ENCODE measurements around the gene TBC1D22A.

GRCh38 chr22:46788441-46789172 lies 26.2 kb downstream of the TBC1D22A start:
- TF ChIP-seq BCL3 (IDR thresholded peaks at IDR 0.05; ENCODE audit: borderline replicate concordance, insufficient read depth, low read depth, low read length, poor library complexity, severe bottlenecking) (no peak), JUND (IDR thresholded peaks at IDR 0.05; ENCODE audit: low read depth, low read length) (no peak), POLR2A (IDR thresholded peaks at IDR 0.05; ENCODE audit: low read depth, low read length) (no peak), SIN3A (IDR thresholded peaks at IDR 0.05; ENCODE audit: low read depth, low read length) (peak; percentile 71; the same call in 1 of the 2 replicates), TBL1XR1 (IDR thresholded peaks at IDR 0.05; ENCODE audit: low read depth, low read length) (no peak)

All from GM12878 (cell line).